ENCODE measurements around the gene RCC2.

RCC2 gene

GRCh38 chr1:17441265-17441992 is 2.0 kb upstream of the RCC2 start:
- peak; percentile 59 for DNase-seq

- DNase-seq: no peak
These were observed 1.3 kb upstream of the RCC2 start for GRCh38 chr1:17440827-17441168.

GRCh38 chr1:17440074-17440826 is 773 bp upstream of the RCC2 start:
- DNase-seq: no peak

- no peak for DNase-seq
These were observed 893 bp downstream of the RCC2 start for GRCh38 chr1:17438318-17439249.

- no peak for DNase-seq
These were observed 1.7 kb downstream of the RCC2 start for GRCh38 chr1:17437580-17438317.

GRCh38 chr1:17437260-17437579 is 2.3 kb downstream of the RCC2 start:
- no peak for DNase-seq

- DNase-seq: no peak
These were observed 2.9 kb downstream of the RCC2 start for GRCh38 chr1:17436380-17437174.

- no peak for DNase-seq
These were observed 4.9 kb downstream of the RCC2 start for GRCh38 chr1:17434601-17435000.

- no peak for DNase-seq
These were observed 5.5 kb downstream of the RCC2 start for GRCh38 chr1:17434016-17434415.

- no peak for DNase-seq
These were observed 6.2 kb downstream of the RCC2 start for GRCh38 chr1:17433261-17433660.

- DNase-seq: no peak
These were observed 7.1 kb downstream of the RCC2 start for GRCh38 chr1:17432412-17432811.

GRCh38 chr1:17429183-17429582 is 10.3 kb downstream of the RCC2 start:
- no peak for DNase-seq

- peak; percentile 59 for DNase-seq
These were observed 11.5 kb downstream of the RCC2 start for GRCh38 chr1:17427696-17428660.

- DNase-seq: no peak
These were observed 13.5 kb downstream of the RCC2 start for GRCh38 chr1:17425806-17426600.

- no peak for DNase-seq
These were observed 15.7 kb downstream of the RCC2 start for GRCh38 chr1:17423781-17424245.

- DNase-seq: no peak
These were observed 17.0 kb downstream of the RCC2 start for GRCh38 chr1:17422461-17422860.

- DNase-seq: no peak
These were observed 19.0 kb downstream of the RCC2 start for GRCh38 chr1:17420391-17420918.

GRCh38 chr1:17419626-17420328 is 19.7 kb downstream of the RCC2 start:
- DNase-seq: no peak

- DNase-seq: no peak
These were observed 23.1 kb downstream of the RCC2 start for GRCh38 chr1:17416389-17416788.
